Endodermal cell (in vitro differentiated cells): ENCODE measurements around the gene UPF3A. TPM values are rescaled to one million over a fixed set of nuclear protein-coding genes. Genes with fewer than 3 reads are reported as not detected.

Experiments used
- DNase-seq: peaks from one replicate; pipeline ENCODE4 v3.0.0-alpha.2; 2017
- H3K27ac ChIP-seq: 2 replicates; pipeline ENCODE4 v1.5.1; 2013; ENCODE audit warnings: mild to moderate bottlenecking, low read depth, low read length, moderate library complexity
- H3K27me3 ChIP-seq: 2 replicates; pipeline ENCODE4 v1.6.1; 2013; ENCODE audit warnings: mild to moderate bottlenecking, low read length, moderate library complexity; ENCODE audit not compliant: insufficient read depth, control insufficient read depth, poor library complexity, severe bottlenecking
- H3K36me3 ChIP-seq: 2 replicates; pipeline ENCODE4 v1.7.0; 2013; ENCODE audit warnings: mild to moderate bottlenecking, low read length, moderate library complexity; ENCODE audit not compliant: control insufficient read depth, insufficient read depth
- H3K4me1 ChIP-seq: one replicate; pipeline ENCODE4 v1.7.0; 2013; ENCODE audit warnings: low read length; ENCODE audit not compliant: control insufficient read depth, insufficient read depth
- H3K4me3 ChIP-seq: 2 replicates; pipeline ENCODE4 v1.5.1; 2013; ENCODE audit warnings: mild to moderate bottlenecking, low read length, moderate library complexity
- H3K9ac ChIP-seq: 2 replicates; pipeline ENCODE4 v1.6.1; 2013; ENCODE audit warnings: mild to moderate bottlenecking, low read length, moderate library complexity; ENCODE audit not compliant: poor library complexity, severe bottlenecking; ENCODE audit errors: extremely low read depth
- H3K9me3 ChIP-seq: 2 replicates; pipeline ENCODE4 v1.6.1; 2013; ENCODE audit warnings: mild to moderate bottlenecking, low read length, moderate library complexity; ENCODE audit not compliant: control insufficient read depth
- H3K27ac Mint-ChIP-seq: 2 replicates; pipeline ENCODE4 v1.8.0; 2020; ENCODE audit warnings: mixed read lengths
- H3K27me3 Mint-ChIP-seq: 2 replicates; pipeline ENCODE4 v1.8.0; 2021; ENCODE audit warnings: mild to moderate bottlenecking, mixed read lengths; ENCODE audit not compliant: insufficient read depth
- H3K36me3 Mint-ChIP-seq: 2 replicates; pipeline ENCODE4 v1.8.0; 2020; ENCODE audit warnings: low read depth, mixed read lengths
- H3K4me1 Mint-ChIP-seq: 2 replicates; pipeline ENCODE4 v1.8.0; 2020; ENCODE audit warnings: mixed read lengths
- H3K4me3 Mint-ChIP-seq: 2 replicates; pipeline ENCODE4 v1.8.0; 2020; ENCODE audit warnings: mild to moderate bottlenecking, moderate library complexity, mixed read lengths
- H3K9me3 Mint-ChIP-seq: 2 replicates; pipeline ENCODE4 v1.8.0; 2020; ENCODE audit warnings: mild to moderate bottlenecking, mixed read lengths
- CTCF ChIP-seq: fragments of 200-600 bp; sonication (generic); conservative IDR thresholded peaks from 2 replicates; pipeline ENCODE4 v1.5.0; 2021; ENCODE audit warnings: antibody characterized with exemption, mild to moderate bottlenecking
- WGBS, 2 experiments: methylation state at CpG; one replicate each; pipeline versions ENCODE4 v1.1.5 to v1.1.7; 2013; ENCODE audit warnings: missing lambda C conversion rate in 2 of 2, mixed read lengths in 1 of 2; ENCODE audit not compliant: insufficient coverage in 1 of 2, insufficient read length in 1 of 2; 5-methylcytosine and 5-hydroxymethylcytosine counted together
- long read RNA-seq, 4 experiments: library from polyadenylated mRNA in 2 of 4; library from RNA in 1 of 4; library from capped mRNA in 1 of 4; stranded (forward) in 3 of 4; unstranded in 1 of 4; transcript quantifications; one replicate each; pipeline ENCODE4 v2.0.0, GENCODE V29; 2020 to 2021; ENCODE audit warnings: inconsistent platforms in 1 of 4
- polyA plus RNA-seq, 2 experiments: library from polyadenylated mRNA; stranded (reverse); fragments of 50-300 nt; gene quantifications; one replicate each; pipeline ENCODE4 v1.2.3, GENCODE V29; 2013
- total RNA-seq, 2 donors: library from RNA; stranded (reverse); fragmentation: NEBNext Ultra II Directional in 1 of 2; extraction: Animal tissue kit (Norgen Biotek cat#: 25700) in 1 of 2; gene quantifications; 2 replicates in 1 of 2; 3 replicates in 1 of 2; pipeline ENCODE4 v1.2.1, GENCODE V29; 2021

UPF3A gene, protein sequence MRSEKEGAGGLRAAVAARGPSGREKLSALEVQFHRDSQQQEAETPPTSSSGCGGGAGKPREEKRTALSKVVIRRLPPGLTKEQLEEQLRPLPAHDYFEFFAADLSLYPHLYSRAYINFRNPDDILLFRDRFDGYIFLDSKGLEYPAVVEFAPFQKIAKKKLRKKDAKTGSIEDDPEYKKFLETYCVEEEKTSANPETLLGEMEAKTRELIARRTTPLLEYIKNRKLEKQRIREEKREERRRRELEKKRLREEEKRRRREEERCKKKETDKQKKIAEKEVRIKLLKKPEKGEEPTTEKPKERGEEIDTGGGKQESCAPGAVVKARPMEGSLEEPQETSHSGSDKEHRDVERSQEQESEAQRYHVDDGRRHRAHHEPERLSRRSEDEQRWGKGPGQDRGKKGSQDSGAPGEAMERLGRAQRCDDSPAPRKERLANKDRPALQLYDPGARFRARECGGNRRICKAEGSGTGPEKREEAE
- 10 to 100 TPM; 56.5 to 81.2 TPM for total RNA-seq
- 74.4 TPM for polyA plus RNA-seq (2013, experiment 1 of 2)
- 78.5 TPM for polyA plus RNA-seq (2013, experiment 2 of 2)
- long read RNA-seq, experiment 1, partial matches to known transcripts: 14 of 29 reads
- long read RNA-seq, experiment 1, other reads (novel, unspliced or antisense): 14 of 29 reads
- long read RNA-seq, experiment 2, transcript UPF3A-202 (10 exons, 2,387 nt): major isoform, 19 of 116 reads
- long read RNA-seq, experiment 2, partial matches to known transcripts: 59 of 116 reads
- long read RNA-seq, experiment 2, other reads (novel, unspliced or antisense): 37 of 116 reads
- long read RNA-seq, experiment 3, partial matches to known transcripts: 48 of 80 reads
- long read RNA-seq, experiment 3, other reads (novel, unspliced or antisense): 28 of 80 reads
- long read RNA-seq, experiment 4, partial matches to known transcripts: 70 of 97 reads
- long read RNA-seq, experiment 4, other reads (novel, unspliced or antisense): 24 of 97 reads

DNA sequence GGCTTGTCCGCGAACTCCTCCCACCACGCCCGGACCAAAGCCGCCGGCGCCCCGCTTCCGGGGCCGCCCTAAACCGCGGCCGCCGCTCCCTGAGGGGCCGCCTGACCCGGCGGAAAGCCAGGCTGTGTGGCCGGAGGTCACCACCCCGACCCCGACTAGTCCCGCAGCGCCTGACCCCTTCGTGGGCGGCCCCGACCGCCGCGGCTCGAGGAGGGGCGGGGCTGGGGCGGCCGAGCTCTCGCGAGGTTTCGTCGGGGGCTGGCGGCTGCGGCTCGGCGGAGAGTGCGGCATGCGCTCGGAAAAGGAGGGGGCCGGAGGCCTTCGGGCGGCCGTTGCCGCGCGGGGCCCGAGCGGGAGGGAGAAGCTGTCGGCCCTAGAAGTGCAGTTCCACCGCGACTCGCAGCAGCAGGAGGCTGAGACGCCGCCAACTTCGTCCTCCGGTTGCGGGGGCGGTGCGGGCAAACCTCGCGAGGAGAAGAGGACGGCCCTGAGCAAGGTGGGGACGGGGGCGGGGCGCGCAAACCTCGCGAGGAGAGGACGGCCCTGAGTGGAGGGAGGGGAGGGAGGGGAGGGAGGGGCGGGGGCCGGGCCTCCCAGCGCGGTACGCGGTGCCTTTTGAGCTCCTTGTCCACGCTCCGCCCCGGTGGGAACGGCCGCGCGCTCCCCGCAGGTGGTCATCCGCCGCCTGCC is at the start of gene UPF3A:
Gene UPF3A (plus strand): TSS at position 251 of the 690 bp plus-strand sequence. CDS start 39 bp downstream, at position 290.
- TF ChIP-seq CTCF: no peak
- H3K9ac ChIP-seq: peak within 1 kb of the TSS; percentile 89
- Mint-ChIP-seq H3K4me3 (peak within 1 kb of the TSS; percentile 80), H3K9me3 (no peaks in the 10 kb centered on the region), H3K4me1 (peaks cover 38% of the 10 kb centered on the region), H3K27me3 (no peaks in the 10 kb centered on the region), H3K36me3 (peaks cover 36% of the 10 kb centered on the region), H3K27ac (peak within 1 kb of the TSS; percentile 96)
- 0% methylated on average over 4 to 69 of the region's 89 CpGs for WGBS, 2 experiments
- H3K36me3 ChIP-seq: peaks cover 35% of the 10 kb centered on the region
- peak within 1 kb of the TSS; percentile 99 for H3K4me3 ChIP-seq
- H3K4me1 ChIP-seq: peaks cover 16% of the 10 kb centered on the region
- peak within 1 kb of the TSS; percentile 99 for H3K27ac ChIP-seq
- H3K9me3 ChIP-seq: no peaks in the 10 kb centered on the region
- no peaks in the 10 kb centered on the region for H3K27me3 ChIP-seq
- peak; percentile 98 for DNase-seq

- H3K4me1 Mint-ChIP-seq: peaks cover 62% of the 10 kb centered on the region
- no peak overlapping the region for H3K4me3 Mint-ChIP-seq
- no peak overlapping the region for H3K27ac Mint-ChIP-seq
Measured at GRCh38 chr13:114231886-114232285, 49.5 kb upstream of the UPF3A start.

More at GRCh38 chr13:114231886-114232285, 49.5 kb upstream of the UPF3A start:
- H3K4me1 ChIP-seq: peaks cover 13% of the 10 kb centered on the region
- no peak overlapping the region for H3K27ac ChIP-seq
- H3K4me3 ChIP-seq: no peak overlapping the region
- peaks cover 4% of the 10 kb centered on the region for H3K9me3 Mint-ChIP-seq
- no peaks in the 10 kb centered on the region for H3K27me3 ChIP-seq
- TF ChIP-seq CTCF: no peak
- no peak for DNase-seq
- H3K36me3 ChIP-seq: no peaks in the 10 kb centered on the region
- H3K36me3 Mint-ChIP-seq: peaks cover 4% of the 10 kb centered on the region
- WGBS, 2 experiments: 87 to 91% methylated on average over 4 to 8 of the region's 8 CpGs
- peaks cover 8% of the 10 kb centered on the region for H3K9me3 ChIP-seq
- H3K9ac ChIP-seq: no peak overlapping the region
- peaks cover 2% of the 10 kb centered on the region for H3K27me3 Mint-ChIP-seq
